KOPT-K1 (cell line): ENCODE results near the gene LHFPL2.

Experiments
- H3K27ac ChIP-seq: fragments of 200-600 bp; sonication (generic); 2 replicates; pipeline ENCODE4 v1.5.1; 2016; ENCODE audit warnings: antibody characterized with exemption, mild to moderate bottlenecking, low read depth, low read length; ENCODE audit not compliant: poor library complexity, severe bottlenecking
- H3K36me3 ChIP-seq: fragments of 200-600 bp; sonication (generic); 2 replicates; pipeline ENCODE4 v1.5.1; 2017; ENCODE audit warnings: antibody characterized with exemption, mild to moderate bottlenecking, low read length, moderate library complexity; ENCODE audit not compliant: insufficient read depth
- H3K9me3 ChIP-seq: fragments of 200-600 bp; sonication (generic); 2 replicates; pipeline ENCODE4 v1.5.1; 2017; ENCODE audit warnings: antibody characterized with exemption, low read length, mild to moderate bottlenecking; ENCODE audit not compliant: insufficient read depth, poor library complexity, severe bottlenecking

LHFPL2 gene

DNA sequence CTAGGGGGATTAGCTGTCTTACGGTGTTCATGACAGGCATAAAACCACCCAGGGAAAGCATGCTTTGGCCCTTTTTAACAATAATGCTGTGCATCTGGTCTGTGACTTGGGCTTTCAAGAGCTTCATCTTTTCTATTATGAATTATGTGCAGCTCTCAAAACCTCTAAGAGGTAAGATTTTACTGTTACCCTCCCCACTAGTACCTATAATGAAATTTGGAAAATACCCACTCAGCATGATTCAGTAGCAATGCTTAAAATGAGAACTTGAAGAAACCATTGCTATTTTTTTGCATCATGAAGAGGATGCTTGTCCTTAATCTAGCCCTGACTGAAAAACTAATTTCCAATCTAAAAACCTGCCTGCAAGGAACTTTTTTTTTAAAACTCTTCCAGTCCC, 5.8 kb upstream of the LHFPL2 start:
- Histone ChIP-seq H3K27ac (no peak overlapping the region), H3K36me3 (no peaks in the 10 kb centered on the region), H3K9me3 (no peaks in the 10 kb centered on the region)

DNA sequence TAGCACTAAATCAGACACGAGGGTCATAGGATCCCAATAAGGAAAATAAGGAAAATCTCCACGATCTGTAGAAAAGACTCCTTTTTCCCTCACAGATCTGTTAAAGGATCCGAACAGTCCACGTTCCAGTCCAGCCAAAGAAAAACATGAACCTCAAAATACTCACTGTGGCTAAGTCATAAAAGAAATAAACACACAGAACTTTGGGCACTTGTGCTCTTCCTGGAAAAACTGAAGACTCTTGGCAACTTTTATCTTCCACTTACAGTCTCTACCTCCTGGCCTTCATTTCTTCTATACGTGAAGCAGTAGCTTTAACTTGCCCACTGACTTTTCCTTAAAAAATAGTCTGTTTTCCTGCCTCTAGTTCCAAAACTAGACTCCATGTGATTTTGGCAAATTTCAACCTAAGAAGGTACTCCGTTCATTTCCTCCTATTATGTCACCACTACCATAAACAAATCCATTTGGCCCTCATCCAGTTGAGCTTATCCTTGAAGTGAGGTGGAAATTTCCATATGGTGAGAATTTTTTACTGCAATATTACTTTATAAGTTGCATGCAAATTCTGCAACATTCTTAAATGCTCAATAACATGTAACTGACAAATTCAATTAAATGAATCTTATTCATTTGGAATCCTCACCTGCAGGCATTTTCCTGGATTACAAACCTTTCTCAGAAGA, 5.3 kb upstream of the LHFPL2 start:
- Histone ChIP-seq H3K9me3 (no peaks in the 10 kb centered on the region), H3K27ac (no peak overlapping the region), H3K36me3 (no peaks in the 10 kb centered on the region)

DNA sequence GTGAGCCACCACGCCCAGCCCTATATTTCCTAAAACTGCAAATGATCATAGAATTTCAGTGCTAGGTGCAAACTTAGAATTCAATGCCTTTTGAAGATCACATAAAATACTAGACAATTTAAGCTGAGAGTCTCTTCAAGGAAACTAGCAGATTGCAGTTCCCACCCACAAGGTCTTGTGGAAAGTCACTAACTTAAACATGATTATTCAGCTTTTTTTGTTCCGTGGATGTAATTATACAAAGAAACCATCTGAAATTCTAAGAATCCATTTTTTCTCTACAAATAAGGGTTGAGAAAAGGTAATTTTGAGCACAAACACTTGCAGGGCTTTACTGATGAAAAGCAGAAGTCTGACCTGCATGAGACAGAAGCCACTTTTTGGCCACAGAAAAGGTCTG, 4.5 kb upstream of the LHFPL2 start:
- Histone ChIP-seq H3K27ac (no peak overlapping the region), H3K36me3 (no peaks in the 10 kb centered on the region), H3K9me3 (no peaks in the 10 kb centered on the region)

- Histone ChIP-seq H3K9me3 (no peaks in the 10 kb centered on the region), H3K27ac (no peak overlapping the region), H3K36me3 (no peaks in the 10 kb centered on the region)
Observed at GRCh38 chr5:78651468-78651867, 2.9 kb upstream of the LHFPL2 start.

DNA sequence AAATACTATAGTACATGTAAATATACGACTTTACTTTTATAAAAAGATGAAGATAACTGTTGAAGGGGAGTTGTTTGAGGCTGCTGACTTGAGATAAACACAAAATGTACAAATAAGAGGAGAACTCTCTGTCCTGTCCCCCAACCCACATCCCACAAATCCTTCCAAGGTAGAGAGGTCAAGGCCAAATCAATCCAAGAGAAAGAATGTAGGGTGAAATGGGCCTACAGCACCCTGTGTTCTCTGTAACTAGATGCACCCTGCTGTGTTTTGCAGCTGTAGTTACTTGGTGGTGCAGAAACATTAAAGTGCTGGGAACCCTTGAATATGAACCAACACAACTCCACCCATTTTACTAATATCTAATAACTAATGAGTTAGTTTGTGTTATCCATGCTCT, 2.0 kb upstream of the LHFPL2 start:
- no peaks in the 10 kb centered on the region for H3K9me3 ChIP-seq
- no peak overlapping the region for H3K27ac ChIP-seq

DNA sequence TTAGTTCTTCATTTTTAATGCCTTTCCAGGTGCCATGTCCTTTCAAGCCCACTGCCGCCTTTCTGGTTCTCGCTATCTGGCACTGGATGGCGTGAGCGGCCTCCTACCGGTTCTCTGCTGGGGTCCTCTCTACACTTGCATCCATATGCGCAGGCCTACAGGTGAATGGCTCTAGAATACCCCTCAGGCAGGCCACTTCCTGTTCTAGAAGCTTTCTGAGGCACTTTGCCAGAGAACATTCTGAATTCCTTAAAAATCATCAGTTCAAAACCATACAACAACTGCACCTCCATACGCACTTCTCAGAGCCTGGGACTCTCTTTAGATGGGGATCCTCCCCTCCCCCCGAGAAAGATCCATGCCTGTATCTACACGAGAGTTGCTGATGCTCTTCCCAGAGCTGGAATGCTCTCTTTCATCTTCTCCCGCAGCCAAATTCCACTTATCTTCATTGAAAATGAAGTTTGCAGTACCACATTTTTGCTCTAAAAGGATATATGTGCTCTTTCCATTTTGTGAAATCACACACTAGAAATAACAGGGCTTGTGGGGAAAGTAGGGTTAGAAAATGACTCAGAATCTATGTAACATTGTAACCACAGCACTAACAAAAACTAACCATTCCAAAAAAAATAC, 1.4 kb upstream of the LHFPL2 start:
- no peaks in the 10 kb centered on the region for H3K36me3 ChIP-seq
- H3K9me3 ChIP-seq, result no peaks in the 10 kb centered on the region
- no peak overlapping the region for H3K27ac ChIP-seq

More for the DNA sequence above, 2.0 kb upstream of the LHFPL2 start:
- H3K36me3 ChIP-seq, result no peaks in the 10 kb centered on the region

DNA sequence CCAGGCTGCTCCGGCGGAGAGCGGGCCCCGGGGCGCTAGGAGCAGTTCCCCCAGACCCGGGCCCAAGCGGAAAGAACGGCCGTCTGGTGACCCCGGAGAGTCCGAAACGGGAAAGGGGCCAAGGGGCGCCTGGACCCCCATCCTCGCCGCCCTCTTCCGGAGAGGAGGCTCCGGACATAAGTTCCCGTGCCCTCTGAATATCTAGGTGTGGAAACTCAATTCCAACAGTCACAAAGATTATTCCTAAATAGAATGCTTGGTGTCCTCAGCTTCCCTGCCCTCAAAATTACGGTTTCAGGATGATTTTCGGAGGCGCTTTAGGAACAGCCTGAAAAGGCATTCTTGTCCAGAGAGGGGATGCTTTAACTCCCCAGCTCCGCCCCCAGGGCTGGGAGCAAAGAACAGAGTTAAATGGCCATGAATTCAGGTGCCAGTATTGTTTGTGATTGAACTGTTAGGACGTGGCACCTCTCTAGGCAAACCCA, 681 bp upstream of the LHFPL2 start:
- no peak overlapping the region for H3K27ac ChIP-seq
- H3K9me3 ChIP-seq, result no peaks in the 10 kb centered on the region
- H3K36me3 ChIP-seq, result no peaks in the 10 kb centered on the region

GRCh38 chr5:78647838-78648358, 674 bp downstream of the LHFPL2 start:
- no peak overlapping the region for H3K27ac ChIP-seq
- H3K9me3 ChIP-seq, result no peaks in the 10 kb centered on the region
- H3K36me3 ChIP-seq, result no peaks in the 10 kb centered on the region

GRCh38 chr5:78647351-78647818, 1.2 kb downstream of the LHFPL2 start:
- Histone ChIP-seq H3K9me3 (no peaks in the 10 kb centered on the region), H3K27ac (no peak overlapping the region), H3K36me3 (no peaks in the 10 kb centered on the region)

DNA sequence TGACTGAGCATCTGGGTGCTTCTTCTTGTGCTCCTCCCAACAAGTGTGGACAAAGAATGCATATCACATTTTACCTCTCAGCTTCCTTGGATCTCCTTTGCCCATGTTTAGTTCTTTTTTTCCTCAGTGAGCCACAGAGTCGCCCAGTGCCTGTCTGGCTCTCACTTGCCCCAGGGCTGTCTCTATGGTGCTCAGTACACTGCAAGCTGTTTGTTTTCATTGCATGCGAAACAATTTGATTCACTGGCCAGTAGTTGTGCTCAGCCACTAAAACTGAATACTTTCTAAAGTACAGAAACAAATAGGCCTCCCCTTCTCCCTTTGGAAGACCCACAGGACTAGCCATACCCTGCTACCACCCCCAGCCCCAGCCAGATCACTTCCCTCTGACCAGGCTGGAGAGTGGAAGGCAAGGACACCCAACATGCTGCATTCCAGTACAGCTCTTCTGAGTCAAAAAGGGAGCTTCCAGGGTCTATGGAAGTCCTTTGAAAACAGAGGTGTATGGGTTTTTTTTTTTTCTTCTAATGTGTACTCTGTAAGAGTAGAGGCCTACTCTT, 3.8 kb downstream of the LHFPL2 start:
- H3K27ac ChIP-seq, result no peak overlapping the region

GRCh38 chr5:78644129-78644528, 4.4 kb downstream of the LHFPL2 start:
- H3K9me3 ChIP-seq, result no peaks in the 10 kb centered on the region
- no peak overlapping the region for H3K27ac ChIP-seq
- H3K36me3 ChIP-seq, result no peaks in the 10 kb centered on the region

More for the DNA sequence above, 3.8 kb downstream of the LHFPL2 start:
- Histone ChIP-seq H3K9me3 (no peaks in the 10 kb centered on the region), H3K36me3 (no peaks in the 10 kb centered on the region)

DNA sequence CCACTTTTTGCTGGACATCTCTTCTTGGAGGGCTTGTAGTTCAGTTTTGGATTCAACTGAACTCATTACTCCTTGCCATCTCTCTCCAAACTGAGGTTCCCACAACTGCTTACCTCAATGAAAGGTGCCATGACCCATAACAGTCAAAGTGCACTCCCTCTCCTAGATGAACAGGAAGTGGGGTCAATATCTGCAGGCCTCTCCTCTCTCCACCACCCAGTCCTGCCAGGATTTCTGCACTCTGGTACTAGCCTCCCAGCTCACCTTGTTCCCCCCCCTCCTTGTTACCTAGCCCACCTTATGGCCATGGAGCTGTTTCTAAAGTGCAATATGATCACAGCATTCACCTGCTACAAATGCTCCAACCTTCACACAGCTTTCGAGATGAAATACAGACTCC, 5.9 kb downstream of the LHFPL2 start:
- Histone ChIP-seq H3K27ac (no peak overlapping the region), H3K36me3 (no peaks in the 10 kb centered on the region), H3K9me3 (no peaks in the 10 kb centered on the region)

GRCh38 chr5:78640662-78641474, 7.7 kb downstream of the LHFPL2 start:
- H3K36me3 ChIP-seq, result no peaks in the 10 kb centered on the region

DNA sequence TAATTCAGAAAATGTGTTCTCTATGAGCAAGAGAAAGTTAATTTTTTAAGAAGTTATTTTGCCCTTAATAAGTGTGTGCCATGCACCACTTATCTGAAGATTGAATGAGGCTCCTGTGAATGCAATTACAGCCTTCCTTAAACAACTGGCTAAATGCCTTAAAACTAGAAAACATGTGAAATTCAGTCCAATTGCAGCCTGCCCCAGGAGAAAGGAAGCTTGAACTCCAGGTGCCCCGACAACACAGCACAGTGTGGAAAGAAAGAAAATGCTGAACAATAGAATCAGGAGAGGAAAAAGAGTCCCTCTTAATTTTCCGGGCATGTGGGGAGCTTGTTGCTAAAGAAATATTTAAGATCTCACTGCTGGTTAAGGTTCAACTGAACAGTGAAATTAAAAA, 8.8 kb downstream of the LHFPL2 start:
- Histone ChIP-seq H3K36me3 (no peaks in the 10 kb centered on the region), H3K27ac (no peak overlapping the region), H3K9me3 (no peaks in the 10 kb centered on the region)

More at GRCh38 chr5:78640662-78641474, 7.7 kb downstream of the LHFPL2 start:
- Histone ChIP-seq H3K9me3 (no peaks in the 10 kb centered on the region), H3K27ac (no peak overlapping the region)
